ENCODE measurements around the gene ANGPTL2. TPM values are rescaled to one million over a fixed set of nuclear protein-coding genes. Genes with fewer than 3 reads are reported as not detected.

ANGPTL2 gene
- total and polyA plus RNA-seq, 4 donors: 0.93 to 3.2 (median 1.9) TPM

- no peak overlapping the region for H3K9ac ChIP-seq (ENCODE audit: low read depth in 1 of 2, low read length in 2 of 2)
- no peak overlapping the region for H3K27ac ChIP-seq (ENCODE audit: low read depth in 1 of 2, low read length in 2 of 2)
- DNase-seq (ENCODE audit: low spot score): no peak
- no peaks in the 10 kb centered on the region for H3K27me3 ChIP-seq (ENCODE audit: control insufficient read depth in 4 of 4, insufficient read depth in 4 of 4, low read length in 3 of 4)
- WGBS: 94% methylated on average over 2 of the region's 2 CpGs
- TF ChIP-seq JUND (IDR thresholded peaks at IDR 0.05): no peak
- TF ChIP-seq, protein P1, sequence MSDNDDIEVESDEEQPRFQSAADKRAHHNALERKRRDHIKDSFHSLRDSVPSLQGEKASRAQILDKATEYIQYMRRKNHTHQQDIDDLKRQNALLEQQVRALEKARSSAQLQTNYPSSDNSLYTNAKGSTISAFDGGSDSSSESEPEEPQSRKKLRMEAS (IDR thresholded peaks at IDR 0.05): no peak
- no peak for TF ChIP-seq CTCF (IDR thresholded peaks at IDR 0.05; ENCODE audit: low read depth, low read length, missing input control)
- TF ChIP-seq, protein P2, sequence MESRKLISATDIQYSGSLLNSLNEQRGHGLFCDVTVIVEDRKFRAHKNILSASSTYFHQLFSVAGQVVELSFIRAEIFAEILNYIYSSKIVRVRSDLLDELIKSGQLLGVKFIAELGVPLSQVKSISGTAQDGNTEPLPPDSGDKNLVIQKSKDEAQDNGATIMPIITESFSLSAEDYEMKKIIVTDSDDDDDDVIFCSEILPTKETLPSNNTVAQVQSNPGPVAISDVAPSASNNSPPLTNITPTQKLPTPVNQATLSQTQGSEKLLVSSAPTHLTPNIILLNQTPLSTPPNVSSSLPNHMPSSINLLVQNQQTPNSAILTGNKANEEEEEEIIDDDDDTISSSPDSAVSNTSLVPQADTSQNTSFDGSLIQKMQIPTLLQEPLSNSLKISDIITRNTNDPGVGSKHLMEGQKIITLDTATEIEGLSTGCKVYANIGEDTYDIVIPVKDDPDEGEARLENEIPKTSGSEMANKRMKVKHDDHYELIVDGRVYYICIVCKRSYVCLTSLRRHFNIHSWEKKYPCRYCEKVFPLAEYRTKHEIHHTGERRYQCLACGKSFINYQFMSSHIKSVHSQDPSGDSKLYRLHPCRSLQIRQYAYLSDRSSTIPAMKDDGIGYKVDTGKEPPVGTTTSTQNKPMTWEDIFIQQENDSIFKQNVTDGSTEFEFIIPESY (IDR thresholded peaks at IDR 0.05): no peak
- TF ChIP-seq FOXA1 (IDR thresholded peaks at IDR 0.05): no peak
- TF ChIP-seq GABPA (IDR thresholded peaks at IDR 0.05 in 1 of 2, conservative IDR thresholded peaks at IDR 0.05 in 1 of 2): no peak
- no peak for TF ChIP-seq RXRA (IDR thresholded peaks at IDR 0.05)
- TF ChIP-seq YY1 (IDR thresholded peaks at IDR 0.05): no peak
- TF ChIP-seq HNF4G (IDR thresholded peaks at IDR 0.05): no peak
- no peak for TF ChIP-seq SP1 (IDR thresholded peaks at IDR 0.05)
- no peak for TF ChIP-seq FOXA2 (IDR thresholded peaks at IDR 0.05)
- no peak for TF ChIP-seq EGR1 (IDR thresholded peaks at IDR 0.05; ENCODE audit: low read depth in 2 of 2)
- no peak for TF ChIP-seq TAF1 (conservative IDR thresholded peaks at IDR 0.05)
- no peak for TF ChIP-seq NR2F2 (IDR thresholded peaks at IDR 0.05)
- TF ChIP-seq, protein P3, sequence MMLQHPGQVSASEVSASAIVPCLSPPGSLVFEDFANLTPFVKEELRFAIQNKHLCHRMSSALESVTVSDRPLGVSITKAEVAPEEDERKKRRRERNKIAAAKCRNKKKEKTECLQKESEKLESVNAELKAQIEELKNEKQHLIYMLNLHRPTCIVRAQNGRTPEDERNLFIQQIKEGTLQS (IDR thresholded peaks at IDR 0.05): no peak
- no peak for TF ChIP-seq HNF4A (conservative IDR thresholded peaks at IDR 0.05)
- TF ChIP-seq RAD21 (IDR thresholded peaks at IDR 0.05): no peak
- TF ChIP-seq REST (IDR thresholded peaks at IDR 0.05): no peak
- H3K36me3 ChIP-seq (ENCODE audit: control insufficient read depth in 4 of 4, insufficient read depth in 3 of 4, low read depth in 1 of 4, low read length in 3 of 4): no peaks in the 10 kb centered on the region
- no peaks in the 10 kb centered on the region for H3K9me3 ChIP-seq (ENCODE audit: control insufficient read depth in 4 of 4, low read length in 3 of 4)
- H3K4me1 ChIP-seq (ENCODE audit: control insufficient read depth in 4 of 4, insufficient read depth in 4 of 4, low read length in 3 of 4): no peaks in the 10 kb centered on the region
- H3K4me3 ChIP-seq (ENCODE audit: low read depth in 1 of 3, low read length in 3 of 3): no peak overlapping the region
Observed at GRCh38 chr9:127039492-127039891, 82.9 kb downstream of the ANGPTL2 start.
